SK-N-SH treated with all-trans-retinoic acid at 6 μM for 48 hours (cell line): ENCODE data around the gene TBC1D2.

Experiments
- ATAC-seq: fragments of 200-7000 bp; cut with Tn5 transposase; 3 replicates; pipeline ENCODE4 v1.9.1; 2020; ENCODE audit warnings: mild to moderate bottlenecking, moderate library complexity
- ARNTL ChIP-seq: fragments of 450-650 bp; formaldehyde crosslinking; IDR thresholded peaks from 2 replicates; pipeline ENCODE4 v1.5.0; 2020; ENCODE audit warnings: low read depth, mild to moderate bottlenecking, moderate library complexity, borderline replicate concordance
- BACH2 ChIP-seq: fragments of 250-450 bp; sonication (Bioruptor Pico); IDR thresholded peaks from 2 replicates; pipeline ENCODE4 v1.9.0; 2021; ENCODE audit warnings: mild to moderate bottlenecking, borderline replicate concordance
- CREB5 ChIP-seq: fragments of 250-450 bp; sonication (Bioruptor Pico); IDR thresholded peaks from 2 replicates; pipeline ENCODE4 v1.5.1; 2020; ENCODE audit warnings: low read depth, mild to moderate bottlenecking, moderate library complexity
- CSDC2 ChIP-seq: fragments of 250-450 bp; sonication (Bioruptor Pico); IDR thresholded peaks from 2 replicates; pipeline ENCODE4 v1.5.0; 2020; ENCODE audit warnings: mild to moderate bottlenecking, moderate library complexity
- ESRRG ChIP-seq: fragments of 250-450 bp; sonication (Bioruptor Pico); IDR thresholded peaks from 2 replicates; pipeline ENCODE4 v1.6.1; 2021; ENCODE audit warnings: mild to moderate bottlenecking
- GLIS3 ChIP-seq: fragments of 250-450 bp; sonication (Bioruptor Pico); IDR thresholded peaks from 2 replicates; pipeline ENCODE4 v1.5.0; 2020; ENCODE audit warnings: mild to moderate bottlenecking, moderate library complexity
- ISL1 ChIP-seq: fragments of 250-450 bp; sonication (Bioruptor Pico); IDR thresholded peaks from 2 replicates; pipeline ENCODE4 v2.1.2; 2022; ENCODE audit warnings: mild to moderate bottlenecking, moderate library complexity
- OSR1 ChIP-seq: fragments of 250-450 bp; sonication (Bioruptor Pico); IDR thresholded peaks from 2 replicates; pipeline ENCODE4 v1.8.0; 2022; ENCODE audit warnings: moderate library complexity, mild to moderate bottlenecking, inconsistent platforms
- PATZ1 ChIP-seq: fragments of 250-450 bp; sonication (Bioruptor Pico); IDR thresholded peaks from 2 replicates; pipeline ENCODE4 v1.8.0; 2020; ENCODE audit warnings: mild to moderate bottlenecking, moderate library complexity, borderline replicate concordance
- RARB ChIP-seq: fragments of 250-450 bp; sonication (Bioruptor Pico); IDR thresholded peaks from 2 replicates; pipeline ENCODE4 v1.8.0; 2021; ENCODE audit warnings: mild to moderate bottlenecking, moderate library complexity
- SNAI2 ChIP-seq: fragments of 250-450 bp; sonication (Bioruptor Pico); IDR thresholded peaks from 2 replicates; pipeline ENCODE4 v1.5.0; 2020; ENCODE audit warnings: mild to moderate bottlenecking, moderate library complexity
- TCF4 ChIP-seq: fragments of 250-450 bp; sonication (Bioruptor Pico); IDR thresholded peaks from 2 replicates; pipeline ENCODE4 v1.8.0; 2021; ENCODE audit warnings: mild to moderate bottlenecking, moderate library complexity, borderline replicate concordance
- TOX ChIP-seq: fragments of 250-450 bp; sonication (Bioruptor Pico); IDR thresholded peaks from 2 replicates; pipeline ENCODE4 v1.8.0; 2021; ENCODE audit warnings: mild to moderate bottlenecking, moderate library complexity, borderline replicate concordance
- TSHZ2 ChIP-seq: fragments of 250-450 bp; sonication (Bioruptor Pico); IDR thresholded peaks from 2 replicates; pipeline ENCODE4 v1.5.0; 2020; ENCODE audit warnings: mild to moderate bottlenecking, moderate library complexity
- ZC3H10 ChIP-seq: fragments of 250-450 bp; sonication (Bioruptor Pico); IDR thresholded peaks from 2 replicates; pipeline ENCODE4 v1.5.1; 2021; ENCODE audit warnings: mild to moderate bottlenecking, moderate library complexity
- ZFP3 ChIP-seq: fragments of 250-450 bp; sonication (Bioruptor Pico); IDR thresholded peaks from 2 replicates; pipeline ENCODE4 v1.5.0; 2020; ENCODE audit warnings: mild to moderate bottlenecking, moderate library complexity
- ZFP30 ChIP-seq: fragments of 450-650 bp; formaldehyde crosslinking; IDR thresholded peaks from 2 replicates; pipeline ENCODE4 v1.5.0; 2022; ENCODE audit warnings: mild to moderate bottlenecking, moderate library complexity
- ZNF565 ChIP-seq: fragments of 450-650 bp; formaldehyde crosslinking; conservative IDR thresholded peaks from 2 replicates; pipeline ENCODE4 v1.5.0; 2020; ENCODE audit warnings: low read depth, mild to moderate bottlenecking, moderate library complexity
- ZNF70 ChIP-seq: fragments of 450-650 bp; formaldehyde crosslinking; IDR thresholded peaks from 2 replicates; pipeline ENCODE4 v1.5.0; 2020; ENCODE audit warnings: mild to moderate bottlenecking, moderate library complexity
- ZNF8 ChIP-seq: fragments of 450-650 bp; formaldehyde crosslinking; IDR thresholded peaks from 2 replicates; pipeline ENCODE4 v1.5.0; 2020; ENCODE audit warnings: mild to moderate bottlenecking, moderate library complexity
- TF ChIP-seq, protein P1 (sequence below): fragments of 250-450 bp; sonication (Bioruptor Pico); IDR thresholded peaks from 2 replicates; pipeline ENCODE4 v1.5.1; 2021; ENCODE audit warnings: mild to moderate bottlenecking, moderate library complexity

TBC1D2 gene

GRCh38 chr9:98255578-98256296, at the start of gene TBC1D2:
Gene TBC1D2 (minus strand): TSS chr9:98255649. CDS start chr9:98255541, 108 bp downstream.
- ATAC-seq, result peak; percentile 92
- 0 out of 2 replicates have a peak, but pooled peaks have one; percentile 10 for TF ChIP-seq CSDC2 (CRISPR knock-in tag)
- no peak for TF ChIP-seq TSHZ2
- no peak for TF ChIP-seq TCF4
- TF ChIP-seq ZNF8 (CRISPR knock-in tag), result no peak
- no peak for TF ChIP-seq ZC3H10 (CRISPR knock-in tag)
- TF ChIP-seq ARNTL, result no peak
- no peak for TF ChIP-seq ZNF565 (CRISPR knock-in tag)
- no peak for TF ChIP-seq ZFP30 (CRISPR knock-in tag)
- TF ChIP-seq ZFP3, result peak; percentile 72; the same call in 1 of the 2 replicates
- TF ChIP-seq, all 23 proteins: peak for 2

DNA sequence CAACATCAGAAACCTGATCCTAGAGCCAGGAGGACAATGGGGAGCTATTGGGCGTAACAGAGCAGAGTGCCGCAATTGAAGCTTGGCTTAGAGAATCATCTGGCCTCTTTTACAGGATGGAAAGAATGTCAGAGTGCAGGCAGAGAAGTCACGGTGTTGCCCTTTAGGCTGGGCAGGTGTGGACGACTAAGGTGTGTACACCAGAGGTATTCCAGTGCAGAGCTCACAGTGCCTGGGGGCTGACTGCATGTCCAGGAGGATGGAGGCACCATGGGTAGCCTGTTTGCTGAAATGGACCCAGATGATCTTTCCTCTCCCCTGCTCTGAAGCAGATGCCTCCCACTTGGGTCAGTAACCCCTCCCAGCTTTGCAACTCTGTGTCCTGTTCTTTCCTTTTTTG, 48.9 kb upstream of the TBC1D2 start:
- ATAC-seq, result no peak
- TF ChIP-seq ISL1 (CRISPR knock-in tag) (no peak), CSDC2 (CRISPR knock-in tag) (no peak), TOX (CRISPR knock-in tag) (no peak), BACH2 (CRISPR knock-in tag) (no peak), CREB5 (no peak), ZNF8 (CRISPR knock-in tag) (no peak), GLIS3 (CRISPR knock-in tag) (no peak), RARB (CRISPR knock-in tag) (no peak), ZNF70 (CRISPR knock-in tag) (no peak), OSR1 (CRISPR knock-in tag) (no peak), ZFP30 (CRISPR knock-in tag) (no peak), ARNTL (no peak), ZNF565 (CRISPR knock-in tag) (no peak), ESRRG (CRISPR knock-in tag) (no peak), SNAI2 (no peak), TSHZ2 (no peak), PATZ1 (CRISPR knock-in tag) (no peak)
- TF ChIP-seq, protein P1, sequence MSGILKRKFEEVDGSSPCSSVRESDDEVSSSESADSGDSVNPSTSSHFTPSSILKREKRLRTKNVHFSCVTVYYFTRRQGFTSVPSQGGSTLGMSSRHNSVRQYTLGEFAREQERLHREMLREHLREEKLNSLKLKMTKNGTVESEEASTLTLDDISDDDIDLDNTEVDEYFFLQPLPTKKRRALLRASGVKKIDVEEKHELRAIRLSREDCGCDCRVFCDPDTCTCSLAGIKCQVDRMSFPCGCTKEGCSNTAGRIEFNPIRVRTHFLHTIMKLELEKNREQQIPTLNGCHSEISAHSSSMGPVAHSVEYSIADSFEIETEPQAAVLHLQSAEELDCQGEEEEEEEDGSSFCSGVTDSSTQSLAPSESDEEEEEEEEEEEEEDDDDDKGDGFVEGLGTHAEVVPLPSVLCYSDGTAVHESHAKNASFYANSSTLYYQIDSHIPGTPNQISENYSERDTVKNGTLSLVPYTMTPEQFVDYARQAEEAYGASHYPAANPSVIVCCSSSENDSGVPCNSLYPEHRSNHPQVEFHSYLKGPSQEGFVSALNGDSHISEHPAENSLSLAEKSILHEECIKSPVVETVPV (CRISPR knock-in tag), result no peak
- TF ChIP-seq, all 23 proteins: peak for 0
